ENCODE measurements around the gene AP3D1.

The AP3D1 gene

DNA sequence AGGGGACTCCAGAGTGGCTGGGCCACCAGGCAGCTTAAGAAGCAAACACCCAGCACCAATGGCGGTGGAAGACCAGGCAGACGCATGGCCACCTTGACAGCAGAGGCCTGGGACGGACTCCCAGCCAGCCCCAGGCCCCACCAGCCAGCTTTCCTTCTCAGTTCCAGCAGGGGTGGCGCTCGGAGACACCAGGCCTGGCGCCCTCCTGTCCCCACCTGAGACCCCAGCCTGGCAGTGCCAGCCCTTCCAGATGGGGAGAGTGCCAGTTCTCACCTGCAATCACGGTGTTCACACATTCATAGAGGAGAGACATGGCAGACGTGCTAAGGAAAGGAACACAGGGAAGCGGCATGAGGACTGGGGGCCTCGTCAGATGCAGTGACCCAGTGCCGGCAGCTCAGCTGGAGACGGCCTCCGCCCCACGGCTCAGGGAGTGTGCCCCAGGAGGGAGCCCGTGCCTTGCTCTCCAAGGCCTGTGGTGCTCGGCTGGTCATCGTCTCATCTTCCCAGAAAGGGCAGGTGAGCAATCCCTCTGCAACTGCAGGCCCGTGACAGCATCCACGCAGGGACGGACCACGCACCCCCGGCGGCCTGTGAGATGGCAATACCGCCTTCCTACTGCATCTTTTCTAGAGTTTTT, 24.4 kb downstream of the AP3D1 start:
- no peak for DNase-seq

DNA sequence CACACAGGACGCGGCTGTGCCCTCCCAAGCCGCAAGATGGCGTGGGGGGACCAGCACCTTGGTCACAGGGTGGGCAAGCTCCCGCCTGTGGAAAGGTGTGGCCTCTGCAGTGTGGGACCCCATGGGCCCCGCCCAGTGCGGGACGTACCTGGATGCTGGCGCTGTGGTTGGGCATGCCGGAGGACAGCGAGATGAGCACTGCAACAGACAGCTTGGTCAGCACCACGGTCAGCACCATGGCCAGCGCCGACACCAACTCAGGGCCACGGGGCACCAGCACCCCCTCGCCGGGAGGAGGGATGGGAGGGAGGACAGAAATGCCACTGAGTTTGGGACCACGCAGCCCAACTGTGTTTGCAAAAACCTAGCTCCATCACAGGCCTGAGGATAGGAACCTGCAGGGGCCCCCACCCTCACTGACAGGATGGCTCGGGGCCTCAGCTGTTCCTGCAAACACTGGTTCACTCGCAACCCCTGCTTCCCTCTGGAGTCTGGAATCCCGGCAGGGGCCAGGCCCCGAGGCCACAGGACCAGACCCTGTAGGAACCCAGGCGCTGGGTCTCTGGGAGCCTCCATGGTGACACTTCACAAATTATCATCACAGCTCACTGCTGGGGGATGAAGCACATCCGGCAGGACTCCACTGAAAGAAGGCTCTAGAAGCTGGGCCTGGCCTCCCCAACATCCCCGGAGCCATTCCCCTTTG, 27.5 kb downstream of the AP3D1 start:
- DNase-seq = no peak

DNA sequence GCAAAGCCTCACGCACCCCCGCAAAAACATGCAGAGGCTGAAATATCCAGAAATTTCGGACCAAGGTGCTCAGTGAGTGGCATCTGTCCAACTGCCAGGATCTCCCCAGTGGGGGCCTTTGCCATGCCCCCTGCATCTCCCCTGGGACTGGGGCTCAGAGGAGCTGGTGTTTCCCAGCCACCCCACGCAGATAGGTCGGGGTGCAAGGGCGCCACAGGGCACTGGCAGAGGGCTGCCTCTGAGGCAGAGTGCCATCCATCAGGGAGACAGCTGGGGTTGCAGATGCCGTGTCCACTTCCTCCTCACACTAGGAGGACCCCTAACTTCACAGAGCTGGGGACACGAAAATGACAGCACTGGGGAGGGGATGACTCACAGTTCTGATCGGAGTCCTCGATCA, 28.4 kb downstream of the AP3D1 start:
- no peak for DNase-seq

DNA sequence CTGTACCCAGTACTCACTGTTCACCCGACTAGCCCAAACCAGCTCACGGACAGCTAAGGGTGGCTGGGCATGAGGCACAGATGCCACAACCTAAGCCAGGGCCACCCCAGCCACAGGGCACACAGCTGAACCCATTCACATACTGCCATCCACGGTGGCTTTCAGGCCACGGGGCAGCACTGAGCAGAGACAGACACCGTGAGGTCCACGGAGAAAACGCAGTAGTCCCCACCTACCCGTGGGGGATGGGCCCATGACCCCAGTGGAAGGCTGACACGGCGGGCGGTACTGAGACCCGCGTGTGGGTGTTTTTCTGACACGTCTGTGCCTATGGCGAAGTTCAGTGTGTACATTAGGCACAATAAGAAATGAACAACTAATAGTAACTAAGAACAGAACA, 29.1 kb downstream of the AP3D1 start:
- no peak for DNase-seq

DNA sequence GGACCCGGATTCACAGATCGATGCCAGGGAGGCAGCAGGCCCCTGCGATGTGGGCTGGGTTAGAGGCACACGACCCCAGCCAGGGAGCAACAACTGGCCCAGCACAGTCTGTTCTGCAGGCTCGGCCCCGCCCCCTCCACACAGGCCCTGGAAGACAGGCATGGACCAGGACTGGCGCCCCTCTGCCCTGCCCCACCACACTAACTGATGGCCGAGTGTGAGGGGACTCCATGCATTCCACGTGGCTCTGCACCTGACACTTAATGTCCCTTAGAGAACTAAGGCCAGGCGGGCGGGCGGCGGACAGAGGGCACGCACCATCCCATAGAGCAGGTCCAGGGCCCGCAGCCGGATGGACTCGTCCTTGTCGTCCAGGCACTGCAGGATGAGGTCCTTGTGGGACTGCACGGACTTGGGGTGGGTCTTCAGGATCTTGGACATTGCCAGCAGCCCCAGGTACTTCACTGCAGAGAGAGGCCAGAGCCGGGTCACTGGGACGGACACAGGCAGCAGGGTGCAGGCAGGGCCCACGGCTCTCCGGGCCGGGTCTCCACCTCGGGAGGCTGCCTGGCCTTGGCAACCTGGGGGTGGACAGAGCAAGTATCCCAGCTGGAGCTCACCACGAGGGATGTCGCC, 29.8 kb downstream of the AP3D1 start:
- DNase-seq = no peak

DNA sequence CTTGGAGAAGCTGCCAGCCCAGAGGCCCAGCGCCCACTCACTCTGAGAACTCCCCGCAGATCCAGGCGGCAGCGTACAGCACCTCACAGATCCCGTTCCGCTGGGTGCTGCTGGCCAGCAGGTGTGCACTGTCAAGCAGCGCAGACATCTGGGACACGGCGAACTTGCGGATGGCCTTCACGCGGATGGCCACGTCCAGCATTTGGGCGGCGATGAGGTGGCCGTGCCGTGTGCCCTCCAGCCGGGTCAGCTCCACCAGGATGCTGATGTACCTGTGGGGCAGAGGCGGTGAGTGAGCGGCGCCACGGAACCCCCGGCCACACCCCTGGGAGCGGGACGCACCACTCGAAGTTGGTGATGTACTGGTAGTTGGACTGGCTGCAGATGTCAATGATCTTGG, 30.5 kb downstream of the AP3D1 start:
- DNase-seq = no peak

DNA sequence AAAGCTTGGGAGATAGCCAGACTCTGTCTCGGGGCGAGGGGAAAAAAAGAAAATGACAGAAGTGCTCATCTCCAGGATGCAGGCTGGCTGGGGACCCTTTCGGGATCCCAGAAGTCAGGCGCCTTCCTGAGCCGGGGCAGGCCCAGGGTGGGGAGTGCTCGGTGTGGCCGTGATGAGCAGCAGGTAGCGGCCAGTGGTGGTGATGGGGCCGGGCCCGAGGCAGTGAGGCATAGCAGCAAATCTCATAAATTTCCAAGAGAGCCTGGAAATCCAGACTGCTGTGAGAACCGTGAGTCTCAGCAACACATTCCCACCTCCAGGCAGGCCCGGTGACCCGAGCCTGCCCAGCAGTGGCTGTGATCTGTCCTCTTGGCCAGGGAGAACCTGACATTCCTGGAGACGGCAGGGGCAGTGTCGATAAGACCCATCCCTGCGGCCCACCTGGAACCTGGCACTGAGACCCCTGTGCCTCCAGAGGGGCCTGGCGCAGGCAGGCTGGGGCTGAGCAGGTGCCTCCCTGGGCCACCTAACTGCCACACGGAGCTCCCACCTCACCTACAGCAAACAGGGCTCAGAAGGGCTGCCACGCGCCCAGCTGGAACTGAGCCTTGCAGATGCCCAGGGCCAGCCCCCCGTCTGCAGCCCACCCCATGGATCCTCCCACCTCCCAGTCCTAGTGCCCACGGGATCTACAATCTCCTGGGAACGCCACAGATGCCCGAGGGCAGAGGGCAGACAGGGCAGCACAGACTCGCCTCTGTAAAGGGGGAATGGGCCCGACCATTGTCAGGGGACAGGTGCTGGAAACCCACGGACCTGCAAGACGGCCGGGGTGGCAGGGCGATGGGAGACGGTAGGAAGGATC, 31.2 kb downstream of the AP3D1 start:
- no peak for DNase-seq

DNA sequence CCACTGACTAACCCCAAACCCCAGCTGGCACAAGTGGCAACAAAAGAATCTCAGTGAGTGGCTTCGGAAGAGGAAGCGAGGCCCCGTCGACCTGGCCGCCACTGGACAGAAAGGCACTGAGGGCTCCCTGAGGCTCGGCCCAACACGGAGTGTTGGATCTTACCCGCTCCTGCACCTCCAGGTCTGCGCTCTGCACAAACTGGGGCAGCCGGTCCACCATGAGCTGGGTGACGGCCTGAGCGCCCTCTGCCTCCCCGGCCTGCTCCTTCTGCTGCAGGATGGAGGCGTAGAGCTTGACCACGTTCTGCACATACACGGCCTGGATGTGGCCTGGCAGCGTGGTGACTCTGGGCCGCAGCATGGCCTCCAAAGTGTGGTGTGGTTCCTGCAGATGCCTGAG, 32.9 kb downstream of the AP3D1 start:
- DNase-seq = no peak

DNA sequence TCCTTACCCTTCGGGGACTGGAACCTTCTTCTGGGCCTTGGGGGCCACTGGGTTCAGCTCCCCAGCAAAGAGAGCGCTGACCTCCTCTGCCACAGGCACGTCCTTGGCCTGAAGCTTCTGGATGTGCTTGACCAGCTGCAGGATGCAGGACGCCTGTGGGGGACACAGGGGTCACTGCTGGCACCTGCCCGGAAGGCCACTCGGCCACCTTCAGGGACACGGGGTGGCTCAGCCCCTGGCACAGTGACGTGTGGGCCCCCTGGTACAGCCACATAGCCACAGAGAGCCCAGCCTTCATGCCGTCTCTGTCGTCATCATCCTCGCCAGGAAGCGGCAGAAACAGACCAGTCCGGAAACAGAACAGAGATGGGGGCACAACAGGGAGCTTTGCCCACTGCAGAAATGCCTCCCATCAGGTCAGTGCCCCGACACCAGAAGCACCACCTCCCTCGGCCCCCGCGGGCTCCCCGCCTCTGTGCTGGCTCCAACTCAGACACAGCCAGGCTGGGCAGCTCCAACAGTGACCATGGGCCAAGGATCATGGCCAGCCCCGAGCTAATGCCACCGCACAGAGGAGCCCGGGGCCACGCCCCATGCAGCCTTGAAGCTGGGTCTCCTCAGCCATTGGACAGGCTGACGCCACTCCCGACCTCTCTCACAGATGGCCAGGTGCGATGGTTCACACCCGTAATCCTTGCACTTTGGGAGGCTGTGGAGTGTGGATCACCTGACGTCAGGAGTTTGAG, 34.0 kb downstream of the AP3D1 start:
- no peak for DNase-seq

DNA sequence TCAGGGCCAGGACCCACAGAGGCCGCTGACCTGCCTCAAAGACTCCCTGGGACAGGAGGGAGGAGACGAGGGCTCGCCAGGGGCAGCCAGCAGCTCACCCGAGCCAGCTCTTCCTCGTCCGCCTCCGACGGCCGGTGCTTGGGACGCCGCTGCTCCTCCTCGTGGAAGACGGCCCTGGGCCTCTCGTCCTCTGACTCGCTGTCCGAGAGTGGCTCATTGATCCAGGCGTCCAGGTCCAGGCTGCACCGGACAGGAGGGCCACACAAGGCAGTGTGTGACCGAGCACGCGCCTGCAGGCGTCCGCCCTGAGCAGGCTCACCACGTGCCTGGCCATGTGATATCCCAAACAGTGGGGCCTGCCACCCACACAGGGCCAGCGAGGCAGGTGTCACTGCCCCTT, 34.9 kb downstream of the AP3D1 start:
- DNase-seq = no peak

DNA sequence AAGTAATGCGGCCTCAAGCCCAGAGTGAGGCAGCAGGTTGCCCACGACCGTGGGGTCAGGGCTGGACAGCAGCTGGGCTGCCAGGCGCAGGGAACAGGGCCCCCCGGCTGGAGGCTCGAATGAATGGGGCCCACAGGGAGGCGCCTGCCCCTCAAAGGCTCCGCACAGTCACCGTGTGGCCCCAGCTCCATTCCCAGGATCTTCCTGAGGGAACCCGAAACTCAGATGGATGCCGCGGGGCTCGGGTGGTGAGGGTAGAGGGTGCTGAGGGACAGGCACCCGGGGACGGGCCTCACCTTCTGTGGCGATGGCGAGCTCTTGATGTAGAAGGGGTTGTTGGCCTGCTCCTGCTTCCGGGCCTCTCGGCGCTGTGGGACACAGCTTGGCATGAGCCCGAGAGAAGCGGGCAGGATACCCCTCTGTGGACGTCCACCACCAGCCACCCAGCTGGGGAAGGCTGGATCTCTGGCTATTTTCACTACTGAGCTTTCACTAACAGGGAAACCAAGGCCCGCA, 35.4 kb downstream of the AP3D1 start:
- no peak for DNase-seq

DNA sequence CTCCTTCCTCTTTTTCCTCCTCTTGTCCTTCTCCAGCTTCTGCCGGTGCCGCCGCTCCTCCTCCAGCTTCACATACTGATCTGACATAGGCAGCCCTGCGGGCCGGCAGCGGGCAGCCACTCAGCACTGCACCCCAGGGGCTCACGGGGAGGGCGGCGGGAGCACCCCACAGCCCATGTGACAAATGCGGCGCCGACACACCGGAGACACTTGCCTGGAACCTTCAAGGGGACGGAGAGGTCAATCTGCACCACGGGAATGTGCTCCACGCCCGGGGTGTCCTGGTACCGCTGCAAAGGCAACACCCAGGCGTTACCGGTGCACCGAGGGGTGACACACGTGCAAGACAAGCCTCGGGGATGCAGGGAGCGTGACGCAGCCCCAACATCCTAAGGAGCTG, 36.0 kb downstream of the AP3D1 start:
- no peak for DNase-seq

DNA sequence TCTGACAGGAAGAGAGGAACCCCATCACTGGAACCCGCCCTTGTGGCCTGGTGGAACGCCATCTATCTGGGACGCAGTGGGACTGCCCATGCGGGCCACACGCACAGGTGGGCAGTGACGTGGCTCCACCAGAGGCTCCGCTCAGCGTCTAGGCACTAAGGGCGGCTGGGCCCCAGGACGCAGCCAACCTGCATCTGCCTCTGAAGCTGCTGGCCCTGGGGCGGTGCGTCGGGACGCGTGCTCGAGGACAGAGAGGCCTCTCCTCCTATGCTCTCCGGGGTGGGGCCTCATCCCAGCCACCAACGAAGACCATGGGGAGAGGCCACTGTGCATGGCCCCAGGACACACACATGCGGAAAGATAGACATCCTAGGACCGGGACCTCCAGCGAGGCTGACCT, 36.5 kb downstream of the AP3D1 start:
- DNase-seq = no peak

DNA sequence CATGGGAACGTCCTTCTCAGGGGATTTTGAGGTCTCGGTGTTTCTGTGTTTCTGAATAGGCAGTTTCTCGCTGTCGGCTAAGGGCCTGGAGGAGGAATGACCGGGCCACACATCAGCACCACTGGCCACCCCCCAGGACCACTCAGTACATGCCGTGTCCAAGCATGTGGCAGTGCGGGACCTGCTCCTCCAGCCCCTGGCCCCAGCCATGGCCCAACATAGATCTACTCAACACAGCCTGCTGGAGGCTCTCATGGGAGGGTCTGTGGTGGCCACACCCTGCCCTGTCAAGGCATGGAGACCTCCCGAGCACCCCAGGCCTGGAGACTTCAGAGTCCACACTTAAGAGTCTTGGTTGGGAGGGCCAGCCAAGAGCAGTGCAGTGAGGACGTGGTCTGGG, 37.1 kb downstream of the AP3D1 start:
- DNase-seq = no peak

DNA sequence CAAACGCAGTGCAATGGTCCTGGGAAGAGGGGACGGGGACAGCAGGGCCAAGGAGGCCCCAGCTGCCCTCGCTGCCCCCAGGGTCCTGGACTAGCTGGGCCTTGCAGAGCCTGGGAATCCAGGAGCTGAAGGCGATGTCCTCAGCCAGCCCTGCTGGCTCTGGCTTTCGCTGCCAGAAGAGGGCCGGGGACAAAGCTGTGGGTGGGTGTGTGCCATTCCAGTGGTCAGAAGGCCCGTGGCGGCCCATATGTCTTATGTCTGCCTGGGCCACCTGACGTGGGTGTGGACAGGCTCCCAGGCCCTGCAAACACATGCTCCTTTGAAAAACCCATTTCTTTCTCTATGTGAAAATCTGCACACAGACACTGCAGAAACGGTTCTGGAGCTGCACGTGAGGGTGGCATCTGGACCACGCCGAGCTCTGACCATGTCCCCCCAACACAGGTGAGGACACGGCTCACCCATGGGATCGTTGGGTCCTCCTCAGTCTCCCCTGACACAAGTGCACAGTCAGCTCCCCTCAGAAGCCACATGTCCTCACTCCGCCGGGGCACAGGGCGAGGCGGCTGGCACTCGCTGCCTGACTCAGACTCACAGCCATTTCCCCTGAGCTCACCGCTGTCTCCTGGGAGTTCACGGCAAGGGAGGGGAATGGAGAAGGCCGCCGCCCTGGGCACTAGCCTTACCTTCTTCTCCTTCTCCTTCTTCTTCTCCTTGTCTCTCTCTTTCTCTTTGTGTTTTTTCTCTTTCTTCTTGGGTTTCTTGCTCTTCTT, 37.7 kb downstream of the AP3D1 start:
- DNase-seq = no peak

DNA sequence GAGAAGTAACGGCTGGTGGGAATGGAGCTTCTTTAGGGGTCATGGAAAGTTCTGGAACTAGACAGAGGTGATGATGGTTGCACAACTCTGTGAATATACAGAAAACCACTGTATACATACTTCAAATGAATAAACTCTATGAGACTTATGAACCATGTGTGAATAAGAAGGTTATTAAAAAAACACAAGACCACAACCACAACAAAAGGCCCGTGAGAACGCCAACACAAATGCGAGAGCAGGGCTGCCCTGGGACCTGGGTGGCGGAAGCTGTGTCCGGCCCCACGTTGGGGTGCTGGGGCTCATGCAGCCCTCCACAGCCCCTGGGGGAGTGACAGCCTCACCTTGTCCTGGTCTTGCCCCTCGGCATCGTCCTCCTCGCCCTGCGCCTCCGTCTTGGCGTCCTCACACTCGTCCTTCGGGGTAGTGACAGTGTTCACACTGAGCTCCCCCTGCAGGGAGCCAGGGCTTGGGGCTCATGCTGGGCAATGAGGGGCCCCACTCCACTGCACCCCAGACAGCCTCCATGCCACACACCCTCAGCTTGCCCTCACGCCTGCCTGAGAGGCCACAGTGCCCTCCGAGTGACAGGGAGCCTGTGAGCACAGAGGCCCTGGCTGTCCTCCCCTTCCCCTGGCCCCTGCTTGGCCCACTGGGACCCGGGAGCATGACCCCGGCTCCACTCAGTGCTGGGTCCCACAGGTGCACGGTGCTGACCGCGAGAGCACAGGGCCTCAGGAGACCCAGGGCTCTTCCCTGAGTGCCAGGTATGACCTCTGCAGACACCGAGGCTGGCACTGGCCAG, 38.6 kb downstream of the AP3D1 start:
- DNase-seq = no peak

DNA sequence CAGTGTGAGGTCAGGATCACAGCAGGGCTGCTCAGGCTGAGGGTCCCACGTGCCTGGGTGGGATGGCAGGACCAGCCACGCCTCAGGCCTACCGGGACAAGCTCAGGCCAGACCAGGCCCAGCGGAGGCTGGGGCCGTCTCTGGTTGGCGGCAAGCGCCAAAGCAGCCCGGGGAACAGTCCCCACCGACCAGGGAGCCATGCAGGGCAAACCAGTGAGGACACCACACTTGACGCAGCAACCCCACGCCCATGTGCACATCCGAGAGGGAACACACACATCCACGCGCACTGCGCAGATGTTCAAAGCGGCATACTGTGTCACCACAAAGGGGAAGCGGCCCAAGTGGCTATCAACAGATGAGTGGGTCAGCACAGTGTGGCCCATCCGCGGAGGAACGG, 39.5 kb downstream of the AP3D1 start:
- DNase-seq = no peak

DNA sequence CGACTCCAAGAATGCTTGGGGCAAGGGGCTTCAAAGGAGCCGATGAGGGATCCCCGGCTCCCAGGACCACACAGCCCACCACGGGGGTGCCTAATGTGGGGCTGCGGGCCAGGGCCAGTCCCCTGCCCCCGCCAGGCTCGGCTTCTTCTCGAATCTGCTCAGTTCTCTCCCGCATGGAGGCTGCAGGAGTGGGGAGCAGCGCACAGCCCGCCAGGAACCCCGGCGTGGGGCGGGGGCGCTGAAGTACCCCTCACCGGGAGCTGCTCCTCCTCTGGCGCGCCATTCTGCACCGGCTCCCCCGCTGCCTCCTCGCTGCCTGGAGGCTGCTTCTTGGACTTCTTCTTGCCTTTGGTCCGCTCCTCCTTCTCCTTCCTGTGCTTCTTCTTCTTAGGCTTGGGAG, 39.9 kb downstream of the AP3D1 start:
- no peak for DNase-seq

DNA sequence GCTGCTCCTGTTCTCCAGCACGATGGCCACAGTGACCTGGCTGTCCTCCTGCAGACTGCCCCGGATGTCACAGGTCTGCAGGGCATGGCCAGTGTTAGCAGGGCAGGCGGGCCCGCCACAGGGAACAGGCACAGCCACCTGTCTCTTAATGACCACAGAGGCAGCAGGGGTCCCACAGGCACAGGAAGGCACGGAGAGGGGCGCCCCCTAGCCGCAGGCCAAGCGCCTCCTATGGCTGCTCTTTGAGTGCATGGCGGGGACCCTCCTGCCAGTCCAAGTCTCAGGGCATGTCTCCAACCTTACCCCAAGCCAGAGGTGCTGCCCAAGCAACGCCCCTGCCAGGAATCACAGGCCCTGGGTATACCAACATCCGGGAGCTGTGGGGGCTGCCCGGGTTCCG, 40.5 kb downstream of the AP3D1 start:
- DNase-seq = no peak

DNA sequence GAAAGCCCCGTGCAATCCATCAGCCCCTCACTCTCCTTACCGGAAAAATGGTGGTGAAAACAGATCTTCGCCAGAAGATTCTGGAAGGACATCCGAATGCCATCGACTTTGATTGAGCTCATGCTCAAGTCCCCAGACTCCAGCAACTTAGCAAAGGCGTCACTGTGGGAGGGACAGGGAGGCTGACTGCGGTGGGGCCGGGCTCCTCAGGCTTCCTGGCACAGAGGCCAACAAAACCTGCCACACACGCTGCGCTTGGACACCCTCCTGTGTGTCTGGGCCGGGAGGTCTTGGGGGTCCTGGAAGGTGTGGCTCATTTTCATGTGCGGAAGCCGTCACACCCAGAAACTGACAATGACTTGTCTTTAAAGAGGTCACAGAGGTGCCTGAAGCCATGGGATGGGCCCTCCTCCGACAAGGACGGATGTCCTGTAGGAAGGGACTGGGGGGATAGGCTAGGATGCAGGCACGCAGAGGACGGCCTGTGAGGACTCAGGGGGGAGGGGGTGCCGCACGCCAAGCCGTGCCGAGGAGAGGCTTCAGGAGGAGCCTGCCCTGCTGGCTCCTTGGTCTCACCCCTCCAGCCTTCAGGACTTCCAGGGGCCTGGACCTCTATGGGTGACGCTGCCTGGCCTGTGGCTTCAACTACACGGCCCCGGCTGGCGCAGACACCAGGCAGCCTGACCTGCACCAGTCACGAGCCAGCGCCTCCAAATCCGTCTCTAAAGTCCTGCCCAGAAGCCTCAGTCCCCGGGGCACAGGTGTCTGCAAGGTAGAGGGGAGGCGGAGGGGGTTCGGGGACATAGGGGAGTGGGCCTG, 42.1 kb downstream of the AP3D1 start:
- DNase-seq = no peak

Data from NCI-H1694 treated with DMSO at 0.1 percent for 48 hours (cell line).